WI38 (cell line): ENCODE measurements around the gene KATNB1.

Experiments used
- H3K4me3 ChIP-seq: 2 replicates; pipeline ENCODE4 v1.5.1; 2011; ENCODE audit warnings: low read depth, mild to moderate bottlenecking, control low read depth, low read length
- CTCF ChIP-seq: IDR thresholded peaks from 2 replicates; pipeline ENCODE4 v1.5.1; 2012; ENCODE audit warnings: low read depth, mild to moderate bottlenecking, control low read depth, low read length

Gene KATNB1

GRCh38 chr16:57721356-57722209 lies 14.0 kb upstream of the KATNB1 start:
- no peak for TF ChIP-seq CTCF
- no peak overlapping the region for H3K4me3 ChIP-seq

- no peak overlapping the region for H3K4me3 ChIP-seq
- no peak for TF ChIP-seq CTCF
These were observed 13.4 kb upstream of the KATNB1 start for GRCh38 chr16:57722210-57722499.

GRCh38 chr16:57722651-57723050 lies 12.9 kb upstream of the KATNB1 start:
- no peak for TF ChIP-seq CTCF
- H3K4me3 ChIP-seq: no peak overlapping the region

DNA sequence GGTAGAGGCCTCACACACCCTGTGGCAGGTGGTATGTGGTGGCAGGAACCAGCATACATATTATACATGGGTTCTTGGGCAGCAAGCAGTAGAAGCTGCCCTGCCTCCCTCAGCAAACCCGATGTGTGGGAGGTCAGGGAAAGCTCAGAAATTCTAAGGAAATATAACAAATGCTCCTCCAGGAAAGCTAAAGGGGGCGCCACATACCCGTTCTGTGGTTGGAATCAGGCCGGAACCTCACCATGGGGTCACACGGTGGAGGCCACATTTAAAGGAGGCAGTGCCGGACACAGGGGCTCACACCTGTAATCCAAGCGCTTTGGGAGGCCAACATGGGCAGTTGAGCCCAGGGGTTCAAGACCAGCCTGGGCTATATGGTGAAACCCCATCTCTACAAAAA lies 12.4 kb upstream of the KATNB1 start:
- TF ChIP-seq CTCF: no peak
- H3K4me3 ChIP-seq: no peak overlapping the region

GRCh38 chr16:57724531-57724930 lies 11.0 kb upstream of the KATNB1 start:
- H3K4me3 ChIP-seq: no peak overlapping the region
- no peak for TF ChIP-seq CTCF

GRCh38 chr16:57725151-57725550 lies 10.4 kb upstream of the KATNB1 start:
- TF ChIP-seq CTCF: no peak
- no peak overlapping the region for H3K4me3 ChIP-seq

DNA sequence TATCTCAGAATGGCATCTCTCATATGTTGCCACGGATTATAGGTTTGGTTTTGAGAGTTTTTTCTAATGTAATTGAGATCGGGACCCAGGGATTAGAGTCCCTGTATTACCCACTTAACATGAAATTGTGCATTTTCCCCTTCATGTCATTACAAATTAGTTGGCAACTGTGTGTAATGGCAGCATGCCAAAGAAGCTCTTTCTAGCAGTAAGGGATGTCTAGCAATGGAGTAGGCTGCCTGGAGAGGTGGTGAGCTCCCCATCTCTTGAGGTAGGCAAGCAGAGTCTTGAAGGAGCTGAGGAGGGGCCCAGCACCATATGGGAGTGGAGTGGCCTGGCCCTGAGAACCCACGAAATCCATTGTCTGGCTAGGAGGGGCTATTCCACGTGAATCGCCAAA lies 10.0 kb upstream of the KATNB1 start:
- H3K4me3 ChIP-seq: no peak overlapping the region
- no peak for TF ChIP-seq CTCF
